ENCODE measurements around the gene KCNK2.
"Not testable (repeated sequence)": the region's sequence is repeated elsewhere in the genome, so short reads cannot be mapped to it uniquely, and the experiment has no call there.

Gene KCNK2

DNA sequence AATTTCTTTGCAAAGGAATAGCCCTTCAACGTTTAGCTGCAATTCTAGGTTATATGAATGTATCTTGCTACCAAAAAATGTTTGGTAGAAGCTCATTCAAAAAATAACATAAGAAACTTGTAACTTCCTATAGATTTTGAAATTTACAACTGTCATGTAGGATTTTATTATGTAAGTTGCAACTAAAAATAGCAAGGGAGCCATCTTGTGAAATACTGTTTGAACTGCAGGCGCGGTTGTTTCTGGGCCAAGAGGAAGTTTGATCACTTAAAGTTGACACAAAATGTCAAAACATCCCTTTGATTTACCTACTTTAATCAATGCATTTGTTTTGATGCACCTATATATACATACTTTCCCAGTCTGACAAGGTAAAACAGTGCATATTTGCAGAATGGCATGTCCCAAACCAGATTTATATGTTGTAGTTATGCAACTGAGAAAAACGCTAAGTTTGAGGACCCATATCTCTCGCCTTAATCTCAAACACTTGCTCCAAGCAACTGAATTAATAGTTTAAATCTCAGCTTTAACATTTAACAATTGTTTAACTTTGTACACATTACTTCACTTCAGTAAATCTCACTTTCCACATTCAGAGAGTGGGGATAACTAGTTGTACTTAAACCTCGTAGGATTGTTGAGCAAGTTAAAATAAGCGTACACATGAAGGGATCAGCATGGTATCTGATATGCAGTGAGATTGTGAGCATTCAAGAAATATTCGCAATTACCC, 63.9 kb downstream of the KCNK2 start:
- no peaks in the 10 kb centered on the region for H3K9me3 ChIP-seq (ENCODE audit: control insufficient read depth in 2 of 2, low read length in 2 of 2)
- H3K27ac ChIP-seq (ENCODE audit: low read depth in 2 of 2, low read length in 2 of 2), result no peak overlapping the region
- no peaks in the 10 kb centered on the region for H3K4me1 ChIP-seq (ENCODE audit: control insufficient read depth in 2 of 2, insufficient read depth in 2 of 2, low read length in 2 of 2)
- H3K36me3 ChIP-seq (ENCODE audit: control insufficient read depth in 2 of 2, insufficient read depth in 2 of 2, low read length in 2 of 2), result no peaks in the 10 kb centered on the region
- no peaks in the 10 kb centered on the region for H3K27me3 ChIP-seq (ENCODE audit: control insufficient read depth in 2 of 2, insufficient read depth in 2 of 2, low read length in 2 of 2)
- no peak overlapping the region for H3K4me3 ChIP-seq (ENCODE audit: low read length in 2 of 2)
- H3K9ac ChIP-seq (ENCODE audit: low read depth in 1 of 2, low read length in 2 of 2), result no peak overlapping the region

DNA sequence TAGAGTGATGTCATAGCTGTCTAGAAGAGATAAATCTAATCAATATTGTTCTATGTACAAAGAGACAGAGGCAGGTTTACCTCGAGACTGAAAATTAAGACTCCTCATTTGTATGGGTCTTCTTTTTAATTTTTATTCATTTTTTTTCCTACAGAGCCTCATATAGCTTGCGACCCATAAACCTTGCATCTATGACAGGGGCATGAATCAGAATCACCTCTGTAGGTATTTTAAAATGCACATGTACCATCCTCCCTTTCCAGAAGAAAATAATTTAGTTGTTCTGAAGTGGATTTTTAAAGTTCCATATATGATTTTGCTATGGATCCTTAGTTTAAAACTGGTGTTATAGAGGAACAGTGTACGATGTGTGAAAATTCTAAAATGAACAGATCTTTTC, 64.5 kb downstream of the KCNK2 start:
- Histone ChIP-seq H3K27me3 (ENCODE audit: control insufficient read depth in 2 of 2, insufficient read depth in 2 of 2, low read length in 2 of 2) (no peaks in the 10 kb centered on the region), H3K9me3 (ENCODE audit: control insufficient read depth in 2 of 2, low read length in 2 of 2) (no peaks in the 10 kb centered on the region), H3K9ac (ENCODE audit: low read depth in 1 of 2, low read length in 2 of 2) (no peak overlapping the region), H3K36me3 (ENCODE audit: control insufficient read depth in 2 of 2, insufficient read depth in 2 of 2, low read length in 2 of 2) (no peaks in the 10 kb centered on the region), H3K4me1 (ENCODE audit: control insufficient read depth in 2 of 2, insufficient read depth in 2 of 2, low read length in 2 of 2) (no peaks in the 10 kb centered on the region), H3K4me3 (ENCODE audit: low read length in 2 of 2) (no peak overlapping the region), H3K27ac (ENCODE audit: low read depth in 2 of 2, low read length in 2 of 2) (no peak overlapping the region)

DNA sequence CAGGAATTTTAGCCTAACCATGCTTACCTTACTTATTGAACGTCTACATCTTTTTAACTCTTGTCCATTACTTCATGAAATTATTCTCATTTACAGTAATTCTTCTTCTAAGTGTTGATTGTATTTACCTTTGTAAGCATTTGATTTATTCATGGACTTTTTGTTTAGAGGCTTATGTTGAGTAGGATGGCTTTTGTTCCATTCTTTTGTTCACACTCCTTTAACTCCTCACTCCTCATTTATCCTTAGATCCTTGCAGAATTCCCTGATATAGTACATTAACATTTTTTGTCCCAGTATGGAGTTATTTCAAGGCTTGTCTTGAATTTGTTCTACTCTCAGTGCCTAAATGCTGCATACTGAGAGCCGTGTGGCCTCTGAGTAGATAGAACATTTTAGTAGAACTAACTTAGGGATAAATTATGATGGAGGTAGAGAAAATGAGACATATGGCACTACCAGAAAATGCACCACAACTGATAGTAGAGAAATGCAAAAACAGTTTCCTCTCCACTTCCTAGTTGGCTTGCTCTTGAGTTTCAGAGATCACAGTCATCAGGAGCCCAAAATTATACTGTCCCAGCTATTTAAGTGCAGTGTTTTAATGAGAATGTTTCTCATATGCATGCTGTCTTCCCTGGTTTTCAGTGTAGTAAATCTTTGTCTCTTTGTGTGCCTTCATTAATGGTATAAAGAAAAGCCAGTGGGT, 69.5 kb downstream of the KCNK2 start:
- Histone ChIP-seq H3K9me3 (ENCODE audit: control insufficient read depth in 2 of 2, low read length in 2 of 2) (no peaks in the 10 kb centered on the region), H3K4me1 (ENCODE audit: control insufficient read depth in 2 of 2, insufficient read depth in 2 of 2, low read length in 2 of 2) (no peaks in the 10 kb centered on the region), H3K27me3 (ENCODE audit: control insufficient read depth in 2 of 2, insufficient read depth in 2 of 2, low read length in 2 of 2) (no peaks in the 10 kb centered on the region), H3K4me3 (ENCODE audit: low read length in 2 of 2) (no peak overlapping the region), H3K27ac (ENCODE audit: low read depth in 2 of 2, low read length in 2 of 2) (no peak overlapping the region), H3K36me3 (ENCODE audit: control insufficient read depth in 2 of 2, insufficient read depth in 2 of 2, low read length in 2 of 2) (no peaks in the 10 kb centered on the region), H3K9ac (ENCODE audit: low read depth in 1 of 2, low read length in 2 of 2) (no peak overlapping the region)

DNA sequence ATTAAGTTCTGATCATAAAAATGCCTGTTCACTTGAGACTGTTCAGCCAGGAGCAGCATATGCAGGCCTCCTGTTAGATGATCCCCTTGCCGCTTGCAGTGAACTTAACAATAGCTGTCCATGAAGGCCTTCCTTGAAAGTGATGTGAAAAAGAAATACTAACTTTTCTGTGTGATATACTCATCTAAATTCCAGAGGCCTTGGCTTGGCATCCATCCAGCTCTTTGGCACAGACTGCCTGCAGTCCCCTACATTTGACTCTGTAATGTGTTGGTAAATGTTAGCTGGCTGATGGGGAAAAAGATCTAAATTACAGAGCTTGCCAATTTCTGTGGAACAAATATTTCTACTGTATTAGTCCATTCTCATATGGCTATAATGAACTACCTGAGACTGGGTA, 73.7 kb downstream of the KCNK2 start:
- no peak overlapping the region for H3K27ac ChIP-seq (ENCODE audit: low read depth in 2 of 2, low read length in 2 of 2)
- H3K27me3 ChIP-seq (ENCODE audit: control insufficient read depth in 2 of 2, insufficient read depth in 2 of 2, low read length in 2 of 2), result no peaks in the 10 kb centered on the region
- no peak overlapping the region for H3K4me3 ChIP-seq (ENCODE audit: low read length in 2 of 2)
- H3K4me1 ChIP-seq (ENCODE audit: control insufficient read depth in 2 of 2, insufficient read depth in 2 of 2, low read length in 2 of 2), result no peaks in the 10 kb centered on the region
- H3K9me3 ChIP-seq (ENCODE audit: control insufficient read depth in 2 of 2, low read length in 2 of 2), result no peaks in the 10 kb centered on the region
- no peak overlapping the region for H3K9ac ChIP-seq (ENCODE audit: low read depth in 1 of 2, low read length in 2 of 2)
- no peaks in the 10 kb centered on the region for H3K36me3 ChIP-seq (ENCODE audit: control insufficient read depth in 2 of 2, insufficient read depth in 2 of 2, low read length in 2 of 2)

DNA sequence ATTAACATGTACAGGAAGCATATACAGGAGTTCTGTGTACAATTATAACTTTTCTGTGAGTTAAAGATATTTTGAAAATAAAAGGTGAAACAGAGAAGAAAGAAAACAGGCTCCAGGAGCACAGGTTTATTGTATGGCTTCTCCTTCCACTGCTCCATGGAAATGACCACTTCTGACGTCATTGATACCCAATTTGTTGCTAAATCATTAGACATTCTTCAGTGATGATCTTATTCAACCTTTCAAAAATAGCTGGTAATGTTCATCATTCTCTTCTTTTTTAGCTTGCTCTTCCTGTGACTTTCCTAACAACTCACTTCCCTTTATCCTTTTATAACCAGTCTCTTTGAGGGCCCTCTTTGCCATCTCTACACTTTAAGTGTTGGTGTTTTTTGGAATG, 77.8 kb downstream of the KCNK2 start:
- no peak overlapping the region for H3K4me3 ChIP-seq (ENCODE audit: low read length in 2 of 2)
- H3K9ac ChIP-seq (ENCODE audit: low read depth in 1 of 2, low read length in 2 of 2), result no peak overlapping the region
- H3K4me1 ChIP-seq (ENCODE audit: control insufficient read depth in 2 of 2, insufficient read depth in 2 of 2, low read length in 2 of 2), result no peaks in the 10 kb centered on the region
- H3K9me3 ChIP-seq (ENCODE audit: control insufficient read depth in 2 of 2, low read length in 2 of 2), result no peaks in the 10 kb centered on the region
- H3K36me3 ChIP-seq (ENCODE audit: control insufficient read depth in 2 of 2, insufficient read depth in 2 of 2, low read length in 2 of 2), result no peaks in the 10 kb centered on the region
- H3K27me3 ChIP-seq (ENCODE audit: control insufficient read depth in 2 of 2, insufficient read depth in 2 of 2, low read length in 2 of 2), result no peaks in the 10 kb centered on the region
- H3K27ac ChIP-seq (ENCODE audit: low read depth in 2 of 2, low read length in 2 of 2), result no peak overlapping the region

DNA sequence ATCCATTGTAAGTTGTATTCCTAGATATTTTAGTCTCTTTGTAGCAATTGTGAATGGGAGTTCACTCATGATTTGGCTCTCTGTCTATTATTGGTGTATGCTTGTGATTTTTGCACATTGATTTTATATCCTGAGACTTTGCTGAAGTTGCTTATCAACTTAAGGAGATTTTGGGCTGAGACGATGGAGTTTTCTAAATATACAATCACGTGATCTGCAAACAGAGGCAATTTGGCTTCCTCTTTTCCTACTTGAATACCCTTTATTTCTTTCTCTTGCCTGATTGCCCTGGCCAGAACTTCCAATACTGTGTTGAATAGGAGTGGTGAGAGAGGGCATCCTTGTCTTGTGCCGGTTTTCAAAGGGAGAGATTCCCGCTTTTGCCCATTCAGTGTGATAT, 80.6 kb downstream of the KCNK2 start:
- not testable (repeated sequence) for H3K4me3 ChIP-seq (ENCODE audit: low read length in 2 of 2); H3K9me3 ChIP-seq (ENCODE audit: control insufficient read depth in 2 of 2, low read length in 2 of 2); H3K36me3 ChIP-seq (ENCODE audit: control insufficient read depth in 2 of 2, insufficient read depth in 2 of 2, low read length in 2 of 2); H3K27me3 ChIP-seq (ENCODE audit: control insufficient read depth in 2 of 2, insufficient read depth in 2 of 2, low read length in 2 of 2); H3K4me1 ChIP-seq (ENCODE audit: control insufficient read depth in 2 of 2, insufficient read depth in 2 of 2, low read length in 2 of 2); H3K9ac ChIP-seq (ENCODE audit: low read depth in 1 of 2, low read length in 2 of 2); H3K27ac ChIP-seq (ENCODE audit: low read depth in 2 of 2, low read length in 2 of 2)

DNA sequence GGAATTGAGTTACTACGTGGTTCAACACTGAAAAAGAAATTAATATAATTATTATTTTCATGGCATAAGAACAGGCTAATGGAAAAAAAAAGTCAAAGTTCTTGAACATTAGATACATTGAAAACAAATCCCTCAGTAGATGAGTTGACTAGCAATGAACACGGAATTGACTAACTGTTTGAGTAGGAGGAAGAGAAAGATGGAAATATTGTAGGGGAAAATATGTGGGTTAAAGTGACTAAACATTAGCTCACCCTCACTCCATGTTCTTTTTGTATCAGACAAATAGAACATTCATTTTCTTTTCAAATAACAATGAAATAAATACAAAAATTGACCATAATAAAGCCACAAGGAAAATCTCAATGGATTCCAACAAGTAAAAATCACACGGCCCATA, 84.3 kb downstream of the KCNK2 start:
- Histone ChIP-seq H3K27ac (ENCODE audit: low read depth in 2 of 2, low read length in 2 of 2) (no peak overlapping the region), H3K4me3 (ENCODE audit: low read length in 2 of 2) (no peak overlapping the region), H3K4me1 (ENCODE audit: control insufficient read depth in 2 of 2, insufficient read depth in 2 of 2, low read length in 2 of 2) (no peaks in the 10 kb centered on the region), H3K36me3 (ENCODE audit: control insufficient read depth in 2 of 2, insufficient read depth in 2 of 2, low read length in 2 of 2) (no peaks in the 10 kb centered on the region), H3K9ac (ENCODE audit: low read depth in 1 of 2, low read length in 2 of 2) (no peak overlapping the region), H3K9me3 (ENCODE audit: control insufficient read depth in 2 of 2, low read length in 2 of 2) (no peaks in the 10 kb centered on the region), H3K27me3 (ENCODE audit: control insufficient read depth in 2 of 2, insufficient read depth in 2 of 2, low read length in 2 of 2) (no peaks in the 10 kb centered on the region)

DNA sequence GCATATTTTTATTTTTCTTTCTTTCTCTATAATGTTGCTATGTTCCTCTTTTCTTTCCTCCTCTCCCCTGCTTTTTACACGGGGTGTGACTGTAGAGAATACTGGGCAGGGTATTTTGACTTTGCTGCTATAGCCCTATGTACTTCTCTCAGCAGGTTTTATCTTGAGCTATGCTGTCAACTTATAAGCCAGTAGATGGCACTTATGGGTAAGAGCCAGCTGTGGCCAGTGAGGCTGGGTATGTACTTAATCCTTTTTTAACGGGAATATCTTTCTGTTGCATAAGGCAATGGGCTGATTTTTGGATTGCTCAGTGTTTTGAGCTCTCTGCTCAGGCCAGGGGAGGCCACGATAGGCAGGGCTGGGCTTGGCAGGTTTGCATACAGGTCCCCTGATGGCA, 99.0 kb downstream of the KCNK2 start:
- Histone ChIP-seq H3K9me3 (ENCODE audit: control insufficient read depth in 2 of 2, low read length in 2 of 2) (no peaks in the 10 kb centered on the region), H3K4me3 (ENCODE audit: low read length in 2 of 2) (no peak overlapping the region), H3K9ac (ENCODE audit: low read depth in 1 of 2, low read length in 2 of 2) (no peak overlapping the region), H3K27ac (ENCODE audit: low read depth in 2 of 2, low read length in 2 of 2) (no peak overlapping the region), H3K36me3 (ENCODE audit: control insufficient read depth in 2 of 2, insufficient read depth in 2 of 2, low read length in 2 of 2) (no peaks in the 10 kb centered on the region), H3K27me3 (ENCODE audit: control insufficient read depth in 2 of 2, insufficient read depth in 2 of 2, low read length in 2 of 2) (no peaks in the 10 kb centered on the region), H3K4me1 (ENCODE audit: control insufficient read depth in 2 of 2, insufficient read depth in 2 of 2, low read length in 2 of 2) (no peaks in the 10 kb centered on the region)

DNA sequence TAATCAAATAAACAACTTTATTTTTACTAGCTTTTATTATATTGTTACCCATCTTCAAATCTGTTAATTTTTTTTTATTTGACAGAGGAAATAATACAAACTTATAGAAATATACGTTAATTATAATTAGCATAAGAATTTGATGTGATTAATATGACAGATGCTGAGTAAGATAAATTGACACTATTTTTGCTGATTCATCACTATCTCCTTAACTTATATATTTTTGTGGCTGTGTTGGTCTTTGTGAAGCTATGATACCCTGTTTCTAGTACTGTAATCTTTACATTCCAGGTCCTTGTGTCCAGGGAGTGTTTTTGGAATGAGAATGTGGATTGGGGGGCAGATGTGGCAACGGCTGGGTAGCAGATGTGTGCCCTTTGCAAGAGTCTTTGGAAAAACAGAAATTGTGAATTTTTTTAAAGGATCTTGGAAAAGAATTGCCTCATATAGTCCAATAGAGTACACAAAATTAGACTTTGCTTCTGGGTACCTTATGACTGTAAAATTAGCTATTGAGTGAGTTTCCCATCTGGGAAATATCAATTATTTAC, 102.6 kb downstream of the KCNK2 start:
- Histone ChIP-seq H3K4me1 (ENCODE audit: control insufficient read depth in 2 of 2, insufficient read depth in 2 of 2, low read length in 2 of 2) (no peaks in the 10 kb centered on the region), H3K9me3 (ENCODE audit: control insufficient read depth in 2 of 2, low read length in 2 of 2) (no peaks in the 10 kb centered on the region), H3K27me3 (ENCODE audit: control insufficient read depth in 2 of 2, insufficient read depth in 2 of 2, low read length in 2 of 2) (no peaks in the 10 kb centered on the region), H3K27ac (ENCODE audit: low read depth in 2 of 2, low read length in 2 of 2) (no peak overlapping the region), H3K4me3 (ENCODE audit: low read length in 2 of 2) (no peak overlapping the region), H3K36me3 (ENCODE audit: control insufficient read depth in 2 of 2, insufficient read depth in 2 of 2, low read length in 2 of 2) (no peaks in the 10 kb centered on the region), H3K9ac (ENCODE audit: low read depth in 1 of 2, low read length in 2 of 2) (no peak overlapping the region)

DNA sequence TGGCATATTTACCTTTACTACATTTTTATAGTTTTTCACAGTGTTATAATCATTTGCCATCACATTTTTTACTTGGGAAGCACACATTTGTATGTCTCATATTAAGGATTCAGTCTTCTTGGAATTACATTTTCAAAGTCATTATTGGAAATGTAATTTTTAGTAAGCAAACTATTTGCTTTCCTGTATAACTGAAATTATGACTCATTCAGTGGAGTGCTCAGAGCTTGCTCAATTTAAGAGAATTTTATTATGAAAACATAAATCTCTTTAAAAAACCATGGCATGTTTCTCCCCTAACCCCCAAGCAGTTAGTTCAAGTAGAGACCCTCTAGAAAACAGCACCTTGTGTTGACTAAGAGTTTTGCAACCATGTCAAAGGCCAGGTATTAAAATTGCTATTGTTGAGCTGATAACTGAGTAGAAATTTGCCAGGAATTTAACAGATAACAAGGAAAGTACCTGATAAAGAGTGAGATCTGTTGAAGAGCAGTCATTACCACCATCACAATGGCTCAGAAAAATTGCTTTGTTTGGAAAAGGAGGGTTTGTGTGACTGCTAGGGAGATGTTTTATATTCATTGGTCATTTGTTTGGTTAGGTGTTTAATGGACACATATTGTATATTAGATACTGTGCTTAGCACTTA, 105.9 kb downstream of the KCNK2 start:
- H3K9me3 ChIP-seq (ENCODE audit: control insufficient read depth in 2 of 2, low read length in 2 of 2), result no peaks in the 10 kb centered on the region
- no peak overlapping the region for H3K27ac ChIP-seq (ENCODE audit: low read depth in 2 of 2, low read length in 2 of 2)
- no peak overlapping the region for H3K4me3 ChIP-seq (ENCODE audit: low read length in 2 of 2)
- no peak overlapping the region for H3K9ac ChIP-seq (ENCODE audit: low read depth in 1 of 2, low read length in 2 of 2)
- H3K27me3 ChIP-seq (ENCODE audit: control insufficient read depth in 2 of 2, insufficient read depth in 2 of 2, low read length in 2 of 2), result no peaks in the 10 kb centered on the region
- H3K36me3 ChIP-seq (ENCODE audit: control insufficient read depth in 2 of 2, insufficient read depth in 2 of 2, low read length in 2 of 2), result no peaks in the 10 kb centered on the region
- H3K4me1 ChIP-seq (ENCODE audit: control insufficient read depth in 2 of 2, insufficient read depth in 2 of 2, low read length in 2 of 2), result no peaks in the 10 kb centered on the region

Data from mucosa of rectum (tissue), 2 donors.